ENCODE data around the gene CARD19. TPM values are rescaled to one million over a fixed set of nuclear protein-coding genes. Genes with fewer than 3 reads are reported as not detected.

The CARD19 gene
- total RNA-seq, 1 experiment from 2014 or later = 63.4 TPM

DNA sequence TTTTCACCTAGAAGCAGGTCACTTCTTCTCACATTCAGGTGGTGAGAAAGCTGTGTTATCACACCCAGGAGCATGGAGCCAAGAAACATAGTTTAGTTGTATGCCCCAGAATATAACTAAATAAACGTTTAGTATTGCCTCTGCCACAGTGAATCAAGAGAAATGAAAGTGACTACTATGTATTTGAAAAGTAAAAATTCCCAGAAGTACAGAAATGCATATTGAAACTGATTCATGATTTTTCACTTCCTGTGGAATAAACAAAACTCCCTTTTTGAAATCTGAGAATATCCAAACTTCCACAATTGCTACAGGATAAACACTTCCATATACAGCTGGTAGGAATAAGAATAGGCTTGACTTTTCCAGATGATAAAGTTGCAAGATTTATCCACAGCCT, 53.3 kb downstream of the CARD19 start:
- H3K27ac ChIP-seq (ENCODE audit: low read length) = no peak overlapping the region
- no peaks in the 10 kb centered on the region for H3K27me3 ChIP-seq (ENCODE audit: control insufficient read depth, insufficient read depth, low read length)
- H3K36me3 ChIP-seq (ENCODE audit: control insufficient read depth, insufficient read depth, low read length) = no peaks in the 10 kb centered on the region
- in situ Hi-C loops (cut with HindIII; ENCODE audit: low pct_unique_long_range_greater_than_20kb, low sequenced_read_pairs) (no loop called here), intact Hi-C loops (cut with micrococcal nuclease; ENCODE audit: unreplicated experiment) (no loop called here)
- no peaks in the 10 kb centered on the region for H3K9me3 ChIP-seq (ENCODE audit: control insufficient read depth, insufficient read depth, low read depth, low read length)
- no peak overlapping the region for H3K4me3 ChIP-seq (ENCODE audit: low read depth in 2 of 2, low read length in 2 of 2)
- DNase-seq (ENCODE audit: low read depth, low spot score) (no peak), ATAC-seq (no peak)
- POLR2A ChIA-PET = no interaction called here
- CTCF ChIA-PET = no interaction called here
- TF ChIP-seq, protein P1, sequence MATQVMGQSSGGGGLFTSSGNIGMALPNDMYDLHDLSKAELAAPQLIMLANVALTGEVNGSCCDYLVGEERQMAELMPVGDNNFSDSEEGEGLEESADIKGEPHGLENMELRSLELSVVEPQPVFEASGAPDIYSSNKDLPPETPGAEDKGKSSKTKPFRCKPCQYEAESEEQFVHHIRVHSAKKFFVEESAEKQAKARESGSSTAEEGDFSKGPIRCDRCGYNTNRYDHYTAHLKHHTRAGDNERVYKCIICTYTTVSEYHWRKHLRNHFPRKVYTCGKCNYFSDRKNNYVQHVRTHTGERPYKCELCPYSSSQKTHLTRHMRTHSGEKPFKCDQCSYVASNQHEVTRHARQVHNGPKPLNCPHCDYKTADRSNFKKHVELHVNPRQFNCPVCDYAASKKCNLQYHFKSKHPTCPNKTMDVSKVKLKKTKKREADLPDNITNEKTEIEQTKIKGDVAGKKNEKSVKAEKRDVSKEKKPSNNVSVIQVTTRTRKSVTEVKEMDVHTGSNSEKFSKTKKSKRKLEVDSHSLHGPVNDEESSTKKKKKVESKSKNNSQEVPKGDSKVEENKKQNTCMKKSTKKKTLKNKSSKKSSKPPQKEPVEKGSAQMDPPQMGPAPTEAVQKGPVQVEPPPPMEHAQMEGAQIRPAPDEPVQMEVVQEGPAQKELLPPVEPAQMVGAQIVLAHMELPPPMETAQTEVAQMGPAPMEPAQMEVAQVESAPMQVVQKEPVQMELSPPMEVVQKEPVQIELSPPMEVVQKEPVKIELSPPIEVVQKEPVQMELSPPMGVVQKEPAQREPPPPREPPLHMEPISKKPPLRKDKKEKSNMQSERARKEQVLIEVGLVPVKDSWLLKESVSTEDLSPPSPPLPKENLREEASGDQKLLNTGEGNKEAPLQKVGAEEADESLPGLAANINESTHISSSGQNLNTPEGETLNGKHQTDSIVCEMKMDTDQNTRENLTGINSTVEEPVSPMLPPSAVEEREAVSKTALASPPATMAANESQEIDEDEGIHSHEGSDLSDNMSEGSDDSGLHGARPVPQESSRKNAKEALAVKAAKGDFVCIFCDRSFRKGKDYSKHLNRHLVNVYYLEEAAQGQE (IDR thresholded peaks at IDR 0.05; ENCODE audit: insufficient read depth in 1 of 2, low read depth in 2 of 2, low read length in 1 of 2) = no peak
- TF ChIP-seq POLR2AphosphoS5 (IDR thresholded peaks at IDR 0.05; ENCODE audit: low read depth, low read length) (no peak), SIN3A (IDR thresholded peaks at IDR 0.05; ENCODE audit: borderline replicate concordance, insufficient read depth, low read depth, low read length) (no peak), TCF7L2 (IDR thresholded peaks at IDR 0.05; ENCODE audit: low read depth, low read length) (no peak)
- no peaks in the 10 kb centered on the region for H3K4me1 ChIP-seq (ENCODE audit: control insufficient read depth, insufficient read depth, low read length)
- BruUV-seq (replicated peaks) = no TSS peak

DNA sequence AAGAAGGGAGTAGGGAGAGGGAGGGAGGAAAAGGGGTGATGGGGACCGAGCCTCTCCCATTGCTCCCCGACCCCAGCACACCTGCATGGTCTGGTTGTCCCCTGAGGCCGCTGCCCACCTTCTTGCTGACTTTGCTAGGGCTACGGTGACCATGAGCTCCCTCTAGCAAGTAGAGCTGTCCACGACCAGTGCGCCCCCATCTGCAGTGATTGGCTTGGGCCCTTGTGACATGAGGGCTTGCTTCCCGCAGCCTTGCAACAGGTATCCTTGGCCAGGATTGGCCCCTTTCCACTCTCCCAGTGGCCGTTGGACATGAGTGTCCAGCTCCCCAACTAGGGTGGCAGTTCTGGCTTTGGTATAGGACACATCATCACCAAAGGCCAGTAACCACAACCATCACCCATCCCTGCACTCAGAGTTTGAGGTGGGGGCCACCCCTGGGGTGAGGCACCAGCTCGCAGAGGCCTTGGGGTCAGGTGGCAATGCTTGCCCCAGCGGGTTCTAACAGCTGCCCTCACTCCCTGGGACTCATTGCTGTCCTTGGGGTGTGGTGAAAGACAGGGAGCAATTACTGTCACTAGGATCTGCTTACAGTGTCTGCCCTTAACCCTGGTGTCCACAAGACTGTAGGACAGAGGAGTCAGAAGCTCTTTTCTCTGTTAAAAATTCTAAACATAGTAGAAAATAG, 55.2 kb downstream of the CARD19 start:
- no peaks in the 10 kb centered on the region for H3K9me3 ChIP-seq (ENCODE audit: control insufficient read depth, insufficient read depth, low read depth, low read length)
- H3K4me3 ChIP-seq (ENCODE audit: low read depth in 2 of 2, low read length in 2 of 2) = no peak overlapping the region
- H3K27me3 ChIP-seq (ENCODE audit: control insufficient read depth, insufficient read depth, low read length) = no peaks in the 10 kb centered on the region
- ChIA-PET CTCF (no interaction called here), POLR2A (no interaction called here)
- intact Hi-C loops (cut with micrococcal nuclease; ENCODE audit: unreplicated experiment) (no loop called here), in situ Hi-C loops (cut with HindIII; ENCODE audit: low pct_unique_long_range_greater_than_20kb, low sequenced_read_pairs) (no loop called here)
- BruUV-seq (replicated peaks) = no TSS peak
- no peaks in the 10 kb centered on the region for H3K36me3 ChIP-seq (ENCODE audit: control insufficient read depth, insufficient read depth, low read length)
- no peak overlapping the region for H3K27ac ChIP-seq (ENCODE audit: low read length)
- ATAC-seq (no peak), DNase-seq (ENCODE audit: low read depth, low spot score) (no peak)
- H3K4me1 ChIP-seq (ENCODE audit: control insufficient read depth, insufficient read depth, low read length) = no peaks in the 10 kb centered on the region
- TF ChIP-seq, protein P1 (IDR thresholded peaks at IDR 0.05; ENCODE audit: insufficient read depth in 1 of 2, low read depth in 2 of 2, low read length in 1 of 2) = no peak
- TF ChIP-seq, protein P2, sequence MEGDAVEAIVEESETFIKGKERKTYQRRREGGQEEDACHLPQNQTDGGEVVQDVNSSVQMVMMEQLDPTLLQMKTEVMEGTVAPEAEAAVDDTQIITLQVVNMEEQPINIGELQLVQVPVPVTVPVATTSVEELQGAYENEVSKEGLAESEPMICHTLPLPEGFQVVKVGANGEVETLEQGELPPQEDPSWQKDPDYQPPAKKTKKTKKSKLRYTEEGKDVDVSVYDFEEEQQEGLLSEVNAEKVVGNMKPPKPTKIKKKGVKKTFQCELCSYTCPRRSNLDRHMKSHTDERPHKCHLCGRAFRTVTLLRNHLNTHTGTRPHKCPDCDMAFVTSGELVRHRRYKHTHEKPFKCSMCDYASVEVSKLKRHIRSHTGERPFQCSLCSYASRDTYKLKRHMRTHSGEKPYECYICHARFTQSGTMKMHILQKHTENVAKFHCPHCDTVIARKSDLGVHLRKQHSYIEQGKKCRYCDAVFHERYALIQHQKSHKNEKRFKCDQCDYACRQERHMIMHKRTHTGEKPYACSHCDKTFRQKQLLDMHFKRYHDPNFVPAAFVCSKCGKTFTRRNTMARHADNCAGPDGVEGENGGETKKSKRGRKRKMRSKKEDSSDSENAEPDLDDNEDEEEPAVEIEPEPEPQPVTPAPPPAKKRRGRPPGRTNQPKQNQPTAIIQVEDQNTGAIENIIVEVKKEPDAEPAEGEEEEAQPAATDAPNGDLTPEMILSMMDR (IDR thresholded peaks at IDR 0.05) = no peak
- TF ChIP-seq POLR2AphosphoS5 (IDR thresholded peaks at IDR 0.05; ENCODE audit: low read depth, low read length) = no peak
- TF ChIP-seq SIN3A (IDR thresholded peaks at IDR 0.05; ENCODE audit: borderline replicate concordance, insufficient read depth, low read depth, low read length) = no peak
- no peak for TF ChIP-seq TCF7L2 (IDR thresholded peaks at IDR 0.05; ENCODE audit: low read depth, low read length)
